GM18517 (cell line): ENCODE results near the gene SLTM.
"Not testable (repeated sequence)": the region's sequence is repeated elsewhere in the genome, so short reads cannot be mapped to it uniquely, and the experiment has no call there.

Experiments
- ATAC-seq: cut with Tn5 transposase; IDR thresholded peaks from one replicate; pipeline ENCODE4 v1.9.1; 2021; ENCODE audit warnings: mild to moderate bottlenecking, moderate library complexity; ENCODE audit not compliant: unreplicated experiment

The SLTM gene

DNA sequence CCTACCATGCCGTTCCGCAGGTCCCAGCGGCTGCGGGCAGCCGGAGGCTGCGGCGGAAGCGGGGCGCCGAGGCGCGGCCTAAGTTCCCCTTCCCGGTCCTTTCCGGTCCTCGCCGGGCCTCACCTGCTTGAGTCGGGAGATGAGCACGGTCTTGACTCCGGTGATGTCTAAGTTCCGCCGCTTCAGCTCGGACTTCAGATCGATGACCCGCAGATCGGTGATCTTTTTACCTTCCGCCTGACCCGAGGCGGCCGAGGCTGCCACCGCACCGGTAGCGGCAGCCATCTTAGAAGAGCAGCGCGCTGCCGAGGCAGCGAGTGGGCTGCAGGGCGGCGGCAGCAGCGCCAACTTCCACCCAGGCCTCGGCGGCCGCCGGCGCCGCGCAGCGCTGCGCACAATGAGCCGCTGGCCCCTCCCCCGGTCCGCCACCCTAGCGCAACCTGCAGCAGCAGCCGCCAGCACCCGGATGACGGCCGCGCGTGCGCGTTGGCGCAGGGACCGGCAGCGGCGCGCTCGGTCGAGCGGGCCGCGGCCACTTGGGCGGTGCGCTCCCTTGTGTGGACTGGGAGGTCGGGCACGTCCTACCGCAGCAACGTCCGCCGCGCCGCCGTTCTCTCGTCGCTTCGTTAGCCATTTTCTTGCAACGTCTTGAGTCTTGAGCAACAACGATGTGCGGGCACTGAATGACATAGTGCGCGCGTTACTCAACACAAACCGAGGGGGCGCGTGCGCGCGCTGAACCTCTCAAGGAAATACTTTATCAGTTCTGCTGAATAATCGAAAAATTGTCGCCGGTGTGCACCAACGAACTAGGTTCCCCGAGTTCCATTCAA is at the start of gene SLTM:
SLTM (minus strand) TSS at position 399 of the 833 bp plus-strand sequence; CDS start at position 285, 114 bp downstream.
- ATAC-seq = peak; percentile 79

DNA sequence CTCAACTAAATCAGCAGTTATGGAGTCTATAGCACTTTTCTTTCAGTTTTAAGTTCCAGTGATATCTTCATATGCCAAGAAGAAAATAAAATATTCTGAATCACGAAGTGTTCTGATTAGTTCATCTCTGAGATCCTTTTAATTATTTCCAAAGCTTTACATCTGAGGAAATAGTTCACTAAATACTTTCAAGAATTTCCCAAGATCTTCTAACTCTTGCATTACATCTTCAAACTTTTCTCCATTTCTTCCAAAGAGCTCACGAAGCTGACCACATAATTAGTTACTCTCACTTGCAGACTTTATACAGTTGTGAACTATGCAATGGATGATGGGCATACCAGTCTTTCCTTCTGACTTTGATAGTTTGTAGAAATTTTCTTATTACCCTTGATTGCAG is 49.8 kb upstream of the SLTM start:
- ATAC-seq = no peak

DNA sequence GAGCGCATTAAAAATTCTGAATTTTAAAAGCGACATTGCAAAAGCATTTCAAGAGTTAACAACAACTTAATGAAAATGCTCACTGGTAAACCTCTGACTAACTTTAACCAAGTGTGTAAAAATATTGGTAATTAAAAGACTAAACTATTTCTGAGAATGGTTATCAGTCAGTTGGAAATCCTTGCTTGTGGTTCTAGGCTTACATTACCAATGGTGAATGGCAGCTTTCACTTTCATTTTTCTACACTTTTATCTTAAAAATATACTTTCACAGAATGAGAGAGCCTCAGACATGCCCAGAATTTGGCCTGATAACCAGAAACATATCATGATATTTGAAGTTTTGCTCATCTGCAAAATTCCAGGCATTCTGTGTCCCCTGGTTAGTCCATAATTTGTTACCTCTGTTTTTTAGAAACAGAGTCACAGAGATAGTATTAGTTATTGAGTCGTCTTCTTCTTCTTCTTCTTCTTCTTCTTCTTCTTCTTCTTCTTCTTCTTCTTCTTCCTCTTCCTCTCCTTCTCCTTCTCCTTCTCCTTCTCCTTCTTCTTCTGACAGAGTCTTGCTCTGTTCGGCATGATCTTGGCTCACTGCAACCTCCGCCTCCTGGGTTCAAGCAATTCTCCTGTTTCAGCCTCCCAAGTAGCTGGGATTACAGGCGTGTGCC is 48.5 kb upstream of the SLTM start:
- no peak for ATAC-seq

DNA sequence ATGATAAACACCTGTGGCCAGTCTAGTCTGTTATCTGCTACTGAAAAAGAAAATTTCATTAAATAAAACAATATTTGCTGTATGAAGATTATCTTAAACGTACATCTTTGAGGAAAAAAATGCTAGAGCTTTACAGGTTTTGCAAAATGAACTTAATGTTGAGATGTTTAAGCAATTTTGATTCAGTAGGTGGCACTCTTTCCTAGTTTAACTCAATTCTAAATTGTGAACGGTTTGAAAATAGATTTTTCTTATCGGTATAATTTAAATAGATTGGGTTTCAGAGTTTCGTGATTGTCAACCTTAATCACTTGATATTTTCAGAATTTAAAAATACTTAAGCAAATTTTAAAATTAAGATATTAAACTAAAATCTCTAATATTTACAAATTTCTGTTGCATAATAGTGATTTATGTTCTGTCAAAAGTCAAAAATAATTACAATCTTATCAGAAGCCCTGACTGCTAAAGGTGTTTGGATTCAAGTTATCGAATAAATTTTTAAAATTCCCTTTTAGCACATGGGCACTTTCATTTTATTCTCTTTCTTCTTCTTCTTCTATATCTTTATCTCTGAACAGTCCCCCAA is 47.0 kb upstream of the SLTM start:
- no peak for ATAC-seq

DNA sequence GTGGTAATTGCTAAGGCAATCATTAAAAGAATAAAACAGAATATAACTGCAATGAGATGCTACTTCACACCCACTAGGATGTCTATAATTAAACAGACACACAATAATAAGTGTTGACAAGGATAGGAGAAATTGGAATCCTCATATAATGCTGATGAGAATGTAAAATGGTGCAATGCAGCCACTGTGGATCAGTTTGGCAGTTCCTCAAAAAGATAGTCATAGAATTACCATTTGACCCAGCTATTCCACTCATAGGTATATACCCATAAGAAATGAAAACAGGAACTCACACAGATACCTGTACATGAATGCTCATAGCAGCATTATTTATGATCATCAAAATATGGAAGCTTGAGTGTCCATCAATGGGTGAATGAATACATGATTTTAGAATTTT is 44.4 kb upstream of the SLTM start:
- no peak for ATAC-seq

DNA sequence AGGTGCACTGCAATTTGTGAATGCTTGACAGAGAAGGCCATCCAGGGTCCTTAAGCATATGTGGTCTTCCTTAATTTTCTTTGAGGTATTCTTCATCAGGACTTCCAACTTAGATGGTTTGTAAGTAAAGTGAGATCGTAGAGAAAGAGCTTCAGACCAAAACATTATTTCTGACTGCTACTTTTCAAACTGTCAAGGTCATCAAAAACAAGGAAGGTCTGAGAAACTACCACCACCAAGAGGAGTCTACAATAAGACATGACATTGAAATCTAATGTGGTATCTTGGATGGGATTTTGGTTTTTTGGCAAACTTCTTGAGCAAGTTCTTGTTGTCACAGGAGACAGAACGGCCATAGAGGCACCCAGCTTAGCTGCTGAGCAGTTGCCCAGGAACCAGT is 34.0 kb upstream of the SLTM start:
- ATAC-seq = no peak

DNA sequence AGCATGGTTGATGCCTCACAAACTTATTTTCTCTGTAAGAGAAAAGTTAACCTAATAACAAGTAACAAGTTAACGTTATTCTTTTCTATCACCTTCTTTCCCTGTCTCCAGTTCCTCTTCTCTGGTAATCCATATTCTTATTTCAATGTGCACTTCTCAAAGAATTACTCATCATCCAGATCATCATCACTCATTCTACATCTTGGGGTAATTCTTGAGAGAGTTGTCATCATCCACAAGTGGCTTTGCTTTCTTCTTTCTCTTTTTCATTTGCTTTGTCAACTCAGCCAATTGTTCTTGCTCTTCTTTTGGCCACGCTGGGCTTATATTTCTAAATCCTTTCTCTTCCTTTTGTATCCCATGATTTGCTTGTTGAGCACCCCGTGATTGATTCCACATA is 33.2 kb upstream of the SLTM start:
- no peak for ATAC-seq

DNA sequence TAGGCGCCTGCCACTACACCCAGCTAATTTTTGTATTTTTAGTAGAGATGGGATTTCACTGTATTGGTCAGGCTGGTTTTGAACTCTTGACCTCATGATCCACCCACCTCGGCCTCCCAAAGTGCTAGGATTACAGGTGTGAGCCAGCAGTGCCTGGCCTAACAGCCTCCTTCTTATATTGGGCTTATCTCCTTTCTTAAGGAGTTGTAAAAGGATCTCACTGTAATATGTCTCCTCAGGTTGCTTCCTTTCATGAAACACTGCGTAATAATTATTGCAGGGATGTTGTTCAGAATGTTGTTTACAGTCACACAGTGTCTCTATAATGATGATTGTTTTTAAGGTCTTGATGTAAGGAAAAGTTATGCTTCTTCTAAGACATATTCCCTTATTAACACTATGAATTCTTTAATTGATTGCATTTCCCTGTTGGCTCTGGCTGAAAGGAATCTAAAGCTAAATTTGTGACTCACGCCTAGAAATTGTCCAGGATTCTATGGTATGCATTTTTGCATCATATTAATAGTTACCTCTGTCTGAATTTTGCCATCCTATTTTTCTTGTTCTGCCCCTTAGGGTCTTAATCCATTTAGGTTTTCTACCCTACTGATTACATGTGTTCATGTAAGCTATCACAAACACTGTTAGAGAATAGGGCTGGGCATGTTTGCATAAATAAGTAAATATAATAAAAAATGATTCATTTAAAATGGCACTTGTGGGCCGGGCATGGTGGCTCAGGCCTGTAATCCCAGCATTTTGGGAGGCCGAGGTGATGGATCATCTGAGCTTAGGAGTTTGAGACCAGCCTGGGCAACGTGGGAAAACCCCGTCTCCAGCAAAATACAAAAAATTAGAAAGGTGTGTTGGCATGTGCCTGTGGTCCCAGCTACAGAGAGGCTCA is 29.4 kb upstream of the SLTM start:
- ATAC-seq = no peak

DNA sequence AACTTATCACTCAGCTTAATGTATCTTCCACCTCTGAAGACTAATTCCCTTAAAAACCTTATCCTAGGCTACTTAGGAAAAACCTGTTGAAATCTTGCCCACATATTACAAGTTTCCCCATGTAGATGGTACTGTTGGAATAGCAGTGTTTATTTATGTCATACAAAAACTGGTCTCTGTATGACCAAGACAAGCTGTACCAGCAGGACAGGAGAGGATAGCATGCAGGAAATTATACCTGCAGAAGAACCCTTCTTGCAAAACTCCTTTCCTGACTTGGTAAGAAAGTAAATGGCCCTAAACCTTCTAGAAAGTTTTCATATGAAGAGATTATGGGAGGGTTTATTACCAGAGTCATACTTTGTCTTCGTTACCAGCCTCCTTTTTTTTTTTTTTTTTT is 28.7 kb upstream of the SLTM start:
- no peak for ATAC-seq

DNA sequence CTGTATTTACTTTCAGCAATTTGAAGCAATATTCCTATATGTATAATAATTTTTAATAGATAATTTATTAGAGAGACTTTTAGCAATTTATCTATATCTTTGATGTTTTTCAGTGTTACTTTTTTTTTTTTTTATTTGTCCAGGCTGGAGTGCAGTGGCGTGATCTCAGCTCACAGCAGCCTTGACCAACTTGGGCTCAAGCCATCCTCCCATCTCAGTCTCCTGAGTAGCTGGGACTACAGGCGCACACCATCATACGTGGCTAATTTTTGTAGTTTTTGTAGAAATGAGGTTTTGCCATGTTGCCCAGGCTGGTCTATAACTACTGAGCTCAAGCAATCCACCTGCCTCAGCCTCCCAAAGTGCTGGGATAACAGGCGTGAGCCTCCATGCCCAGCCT is 25.3 kb upstream of the SLTM start:
- no peak for ATAC-seq

DNA sequence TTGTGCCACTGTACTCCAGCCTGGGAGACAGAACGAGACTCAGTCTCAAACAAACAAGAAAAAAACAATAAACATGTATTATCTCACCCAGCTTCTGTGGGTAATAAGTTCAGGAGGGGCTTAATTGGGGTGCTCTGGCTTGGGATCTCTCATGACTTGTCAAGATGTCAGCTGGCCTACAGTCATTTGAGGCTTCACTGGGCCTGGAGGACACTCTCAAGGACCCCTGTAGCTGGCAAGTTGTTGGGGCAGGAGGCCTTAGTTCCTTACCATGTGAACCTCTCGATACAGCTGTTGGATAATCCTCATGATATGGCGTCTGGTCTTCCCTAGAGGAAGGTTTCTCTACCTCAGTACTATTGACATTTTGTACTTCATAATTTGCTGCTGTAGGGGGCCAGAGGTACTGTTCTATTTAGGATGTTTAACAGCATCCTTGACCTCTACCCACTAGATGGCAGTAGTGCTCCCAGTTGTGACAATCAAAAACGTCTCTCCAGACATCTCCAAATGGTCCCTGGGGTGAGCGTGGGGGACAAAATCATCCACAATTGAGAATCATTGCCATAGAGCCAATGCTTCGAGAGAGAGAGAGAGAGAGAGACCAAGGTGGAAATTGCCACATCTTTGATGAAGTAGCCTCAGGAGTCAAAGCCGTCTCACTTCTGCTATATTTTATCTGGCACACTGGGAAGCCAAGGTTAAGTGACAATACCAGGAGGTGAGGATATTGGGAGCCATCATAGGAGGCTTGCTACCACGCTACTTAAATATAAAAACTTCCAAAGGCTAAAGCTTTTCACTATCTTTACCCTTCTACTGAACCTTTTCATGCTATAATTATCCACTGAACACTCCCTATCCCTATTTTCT is 23.9 kb upstream of the SLTM start:
- no peak for ATAC-seq

DNA sequence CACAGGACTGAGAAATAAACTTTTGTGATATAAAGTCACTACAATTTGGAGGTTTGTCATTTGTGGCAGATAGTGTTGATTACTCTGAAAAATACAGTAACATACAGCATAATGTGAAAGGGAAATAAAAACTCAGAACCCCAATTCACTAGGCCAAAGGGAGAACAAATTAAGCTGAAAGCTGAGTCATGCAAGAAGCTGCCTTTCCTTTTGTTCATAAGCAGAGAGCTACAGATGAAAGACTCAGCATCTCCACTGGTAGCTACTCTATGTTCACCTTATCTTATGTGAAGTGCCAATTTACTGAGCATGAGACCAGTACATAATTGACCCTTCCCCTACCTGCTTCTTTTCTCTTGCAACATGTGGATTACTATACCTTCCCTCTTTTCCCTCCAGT is 19.3 kb upstream of the SLTM start:
- ATAC-seq = no peak

DNA sequence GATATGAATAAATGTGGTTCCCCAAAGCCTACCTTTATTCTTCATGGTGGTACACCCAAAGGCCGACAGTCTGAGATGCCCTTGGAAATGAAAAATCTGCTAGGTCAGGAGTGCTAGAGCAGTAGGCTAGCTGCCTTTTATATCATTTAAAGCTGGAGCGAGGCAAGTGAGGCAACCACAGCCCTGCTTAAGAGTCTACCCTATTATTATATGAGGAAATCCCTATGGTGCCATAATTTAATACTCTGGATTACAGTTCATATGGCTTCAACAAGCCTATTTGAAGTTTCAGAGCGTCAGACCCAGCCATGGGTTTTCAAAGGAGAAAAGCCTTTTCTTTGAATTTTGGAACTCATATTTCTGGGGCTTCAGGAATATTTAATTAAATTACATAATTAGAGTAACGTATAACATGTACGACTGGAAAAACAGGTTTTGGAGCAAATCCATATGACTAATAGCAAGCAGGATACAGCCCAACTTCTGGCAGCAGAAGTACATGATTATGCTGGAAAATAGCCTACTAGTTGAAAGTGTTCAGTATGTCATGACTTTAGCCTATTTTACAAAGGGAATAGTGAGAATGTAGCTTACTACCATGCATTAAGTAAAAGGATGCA is 18.0 kb upstream of the SLTM start:
- no peak for ATAC-seq

DNA sequence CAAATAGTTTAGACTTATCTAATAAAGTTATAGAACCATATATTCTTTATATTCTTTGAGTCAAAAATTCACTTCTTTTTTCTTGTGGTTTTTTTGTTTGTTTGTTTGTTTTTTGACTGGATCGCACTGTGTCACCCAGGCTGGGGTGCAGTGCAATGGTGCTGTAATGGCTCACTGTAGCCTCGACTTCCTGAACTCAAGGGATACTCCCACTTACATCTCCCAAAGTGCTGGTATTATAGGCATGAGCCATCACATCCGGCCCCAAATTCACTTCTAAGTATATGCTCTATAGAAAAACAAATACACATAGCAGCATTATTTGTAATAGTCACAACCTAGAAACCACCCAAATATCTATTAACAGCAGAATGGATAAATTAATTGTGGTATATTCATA is 13.7 kb upstream of the SLTM start:
- ATAC-seq = no peak

DNA sequence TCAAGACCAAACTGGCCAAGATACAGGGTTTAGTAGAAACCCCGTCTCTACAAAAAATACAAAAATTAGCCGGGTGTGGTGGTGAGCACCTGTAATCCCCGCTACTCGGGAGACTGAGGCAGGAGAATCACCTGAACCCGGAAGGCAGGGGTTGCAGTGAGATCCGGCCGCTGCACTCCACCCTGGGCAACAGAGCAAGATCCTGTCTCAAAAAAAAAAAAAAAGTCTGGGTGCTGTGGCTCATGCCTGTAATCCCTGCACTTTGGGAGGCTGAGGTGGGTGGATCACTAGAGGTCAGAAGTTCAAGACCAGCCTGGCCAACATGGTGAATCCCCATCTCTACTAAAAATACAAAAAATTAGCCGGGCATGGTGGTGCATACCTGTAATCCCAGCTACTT is 1.5 kb upstream of the SLTM start:
- ATAC-seq = not testable (repeated sequence)

DNA sequence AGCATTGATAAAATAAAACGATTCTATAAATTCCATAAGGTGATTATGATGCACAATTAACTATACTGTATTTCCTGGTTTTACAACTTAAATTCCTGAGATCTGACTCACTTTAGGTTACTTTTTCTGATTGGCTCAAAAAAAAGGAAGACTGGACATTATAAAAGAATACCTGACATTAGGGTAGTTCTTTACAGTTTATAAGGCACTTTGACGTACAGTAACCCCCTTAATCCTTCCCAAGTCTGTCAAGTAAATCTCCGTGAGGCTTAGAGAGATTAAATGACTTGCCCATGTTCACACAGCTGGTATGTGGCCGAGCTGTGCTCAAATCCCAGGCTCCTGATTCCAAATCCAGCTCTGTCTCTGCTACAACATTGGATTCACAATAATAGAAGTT is 1.0 kb upstream of the SLTM start:
- no peak for ATAC-seq

DNA sequence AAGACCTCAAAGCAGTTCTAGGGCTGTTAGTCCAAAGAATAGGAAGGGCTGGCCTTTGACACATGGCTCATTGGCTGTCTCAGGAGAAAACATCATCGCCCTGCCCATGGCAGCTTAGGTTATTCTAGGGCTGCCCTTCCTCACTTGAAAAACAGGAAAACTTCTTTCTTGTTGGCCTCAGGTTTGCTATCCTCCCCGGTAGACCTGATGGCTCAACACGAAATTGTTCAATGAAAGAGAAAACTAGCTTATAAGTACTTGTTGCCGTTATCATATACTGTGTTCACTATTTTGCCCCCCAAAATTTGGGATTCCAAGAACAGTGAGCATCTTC is 602 bp upstream of the SLTM start:
- peak; percentile 2 for ATAC-seq

DNA sequence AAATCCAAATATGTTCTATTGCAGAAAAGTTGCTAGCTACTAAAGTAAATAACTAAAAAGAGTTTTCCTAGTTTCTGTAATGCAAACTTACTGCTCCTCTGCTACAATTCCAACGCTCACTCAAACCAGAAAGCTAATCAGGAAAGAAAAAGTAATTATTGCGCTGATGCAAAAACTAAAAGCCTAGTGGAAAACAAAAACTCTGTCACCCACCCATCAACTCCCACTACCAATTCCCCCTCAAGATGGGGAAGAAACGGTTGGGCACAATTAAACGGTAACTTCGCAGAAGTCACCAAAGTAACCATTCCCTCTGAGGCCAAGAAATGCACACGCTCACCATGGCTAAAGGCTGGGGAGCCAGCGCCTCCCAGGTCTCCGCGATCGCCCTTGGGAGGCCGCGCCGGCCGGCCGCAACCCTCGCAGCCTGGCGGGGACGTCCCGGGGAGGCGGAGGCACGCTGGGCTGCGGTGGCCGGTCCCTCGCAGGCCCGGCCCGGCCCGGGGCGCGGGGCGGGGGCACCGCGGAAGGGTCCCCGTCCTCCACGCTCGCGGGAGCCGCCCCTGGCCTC is 684 bp downstream of the SLTM start:
- ATAC-seq = peak; percentile 23

DNA sequence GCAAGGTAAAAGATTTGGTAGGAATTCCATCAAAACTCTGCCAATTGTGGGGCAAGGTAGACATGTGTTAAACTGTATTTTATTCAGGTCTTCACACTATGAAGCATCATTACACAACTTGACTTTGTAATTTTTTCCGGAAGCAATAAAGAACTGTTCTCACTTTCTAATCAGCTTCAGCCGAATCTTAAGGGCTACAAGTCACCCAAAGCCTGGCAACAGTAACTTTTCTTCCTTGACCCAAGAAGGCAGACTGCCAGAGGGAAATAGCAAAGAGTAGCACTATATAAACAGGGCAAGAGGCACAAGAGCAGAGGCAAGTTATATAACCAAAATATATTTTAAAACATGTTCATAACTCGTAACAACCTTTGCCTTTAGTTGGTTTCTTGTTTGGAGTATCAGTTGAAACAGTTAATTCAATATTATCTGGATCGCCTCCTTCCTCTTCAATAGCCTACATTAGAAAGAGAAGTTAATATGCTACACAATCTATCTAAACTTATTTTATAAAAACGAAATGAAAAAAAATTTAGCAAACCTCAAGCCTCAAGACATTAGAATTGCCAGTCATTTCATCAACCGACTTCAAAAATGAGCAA is 1.4 kb downstream of the SLTM start:
- no peak for ATAC-seq
